H9 (cell line): ENCODE data around the gene CD164L2. TPM values are rescaled to one million over a fixed set of nuclear protein-coding genes. Genes with fewer than 3 reads are reported as not detected.
"Not testable (repeated sequence)": the region's sequence is repeated elsewhere in the genome, so short reads cannot be mapped to it uniquely, and the experiment has no call there.

Experiments
- DNase-seq: peaks from one replicate; pipeline ENCODE4 v3.0.0-alpha.2; 2017
- H2AFZ ChIP-seq: one replicate; pipeline ENCODE4 v1.6.1; 2013; ENCODE audit warnings: mild to moderate bottlenecking, low read length, control low read depth, moderate library complexity
- H2AK5ac ChIP-seq: 2 replicates; pipeline ENCODE4 v1.6.1; 2013; ENCODE audit warnings: low read length, control low read depth, mixed read lengths; ENCODE audit not compliant: insufficient read length
- H2BK120ac ChIP-seq: one replicate; pipeline ENCODE4 v1.6.1; 2013; ENCODE audit warnings: low read depth, mild to moderate bottlenecking, low read length, control low read depth, inconsistent platforms; ENCODE audit not compliant: poor library complexity, severe bottlenecking
- H2BK12ac ChIP-seq: 2 replicates; pipeline ENCODE4 v1.6.1; 2013; ENCODE audit warnings: low read length, control low read depth, mixed read lengths, low read depth; ENCODE audit not compliant: insufficient read length
- H2BK15ac ChIP-seq: 2 replicates; pipeline ENCODE4 v1.6.1; 2013; ENCODE audit warnings: low read depth, low read length, control low read depth
- H2BK20ac ChIP-seq: one replicate; pipeline ENCODE4 v1.6.1; 2013; ENCODE audit warnings: low read depth, mild to moderate bottlenecking, low read length, control low read depth, inconsistent platforms; ENCODE audit not compliant: poor library complexity, severe bottlenecking
- H2BK5ac ChIP-seq: 2 replicates; pipeline ENCODE4 v1.6.1; 2013; ENCODE audit warnings: low read length, control low read depth, mixed read lengths; ENCODE audit not compliant: insufficient read length
- H3K14ac ChIP-seq: 2 replicates; pipeline ENCODE4 v1.6.1; 2013; ENCODE audit warnings: low read length, control low read depth; ENCODE audit not compliant: insufficient read depth
- H3K18ac ChIP-seq: 2 replicates; pipeline ENCODE4 v1.6.1; 2013; ENCODE audit warnings: low read depth, mild to moderate bottlenecking, mixed read lengths, low read length, control low read depth; ENCODE audit not compliant: insufficient read length
- H3K23ac ChIP-seq: 2 replicates; pipeline ENCODE4 v1.6.1; 2013; ENCODE audit warnings: low read length, control low read depth, mixed read lengths, low read depth; ENCODE audit not compliant: insufficient read length
- H3K23me2 ChIP-seq: 2 replicates; pipeline ENCODE4 v1.6.1; 2013; ENCODE audit warnings: low read depth, mild to moderate bottlenecking, mixed read lengths, low read length, control low read depth; ENCODE audit not compliant: insufficient read length, poor library complexity, severe bottlenecking
- H3K27ac ChIP-seq: 2 replicates; pipeline ENCODE4 v1.5.1; 2013; ENCODE audit warnings: low read length, control low read depth, mixed read lengths, low read depth; ENCODE audit not compliant: insufficient read length
- H3K27me3 ChIP-seq: 2 replicates; pipeline ENCODE4 v1.6.1; 2013; ENCODE audit warnings: low read length, control low read depth, inconsistent platforms; ENCODE audit not compliant: insufficient read depth
- H3K4ac ChIP-seq: 2 replicates; pipeline ENCODE4 v1.6.1; 2013; ENCODE audit warnings: low read depth, mild to moderate bottlenecking, control low read depth, inconsistent platforms, low read length, moderate library complexity
- H3K4me1 ChIP-seq: 2 replicates; pipeline ENCODE4 v1.6.1; 2013; ENCODE audit warnings: low read length, control low read depth, inconsistent platforms; ENCODE audit not compliant: insufficient read depth
- H3K4me2 ChIP-seq: 2 replicates; pipeline ENCODE4 v1.6.1; 2013; ENCODE audit warnings: low read length, control low read depth, mixed read lengths; ENCODE audit not compliant: insufficient read length, insufficient read depth
- H3K56ac ChIP-seq: 2 replicates; pipeline ENCODE4 v1.6.1; 2013; ENCODE audit warnings: low read depth, mild to moderate bottlenecking, mixed read lengths, low read length, control low read depth; ENCODE audit not compliant: insufficient read length
- H3K79me1 ChIP-seq: 2 replicates; pipeline ENCODE4 v1.6.1; 2013; ENCODE audit warnings: low read depth, mild to moderate bottlenecking, moderate library complexity, low read length, control low read depth, inconsistent platforms; ENCODE audit not compliant: insufficient read depth, poor library complexity, severe bottlenecking
- H3K79me2 ChIP-seq: 2 replicates; pipeline ENCODE4 v1.6.1; 2013; ENCODE audit warnings: low read length, control low read depth, inconsistent platforms; ENCODE audit not compliant: insufficient read depth
- H3K9ac ChIP-seq: 2 replicates; pipeline ENCODE4 v1.6.1; 2013; ENCODE audit warnings: low read length, control low read depth, mixed read lengths; ENCODE audit not compliant: insufficient read length; ENCODE audit errors: extremely low read depth
- H3K9me3 ChIP-seq: one replicate; pipeline ENCODE4 v1.6.1; 2013; ENCODE audit warnings: low read depth, low read length, inconsistent platforms; ENCODE audit not compliant: control insufficient read depth
- H3T11ph ChIP-seq: one replicate; pipeline ENCODE4 v1.6.1; 2013; ENCODE audit warnings: mild to moderate bottlenecking, low read length, control low read depth, inconsistent platforms
- H4K20me1 ChIP-seq: one replicate; pipeline ENCODE4 v1.6.1; 2013; ENCODE audit not compliant: control insufficient read depth, insufficient read length, insufficient read depth
- H4K5ac ChIP-seq: 2 replicates; pipeline ENCODE4 v1.6.1; 2013; ENCODE audit warnings: low read depth, mild to moderate bottlenecking, mixed read lengths, low read length, control low read depth; ENCODE audit not compliant: insufficient read length
- H4K8ac ChIP-seq: replicated peaks from 2 replicates; pipeline ENCODE4 v1.6.1; 2013; ENCODE audit warnings: low read length, control low read depth, mixed read lengths, low read depth; ENCODE audit not compliant: insufficient read length
- H4K91ac ChIP-seq: 2 replicates; pipeline ENCODE4 v1.6.1; 2013; ENCODE audit warnings: low read depth, mild to moderate bottlenecking, moderate library complexity, mixed read lengths, low read length, control low read depth; ENCODE audit not compliant: insufficient read length
- H3K27ac Mint-ChIP-seq, 3 experiments: 2 replicates in 2 of 3; 3 replicates in 1 of 3; pipeline ENCODE4 v1.8.0; 2020 to 2021; ENCODE audit warnings: mixed read lengths in 3 of 3, mild to moderate bottlenecking in 1 of 3, moderate library complexity in 1 of 3
- H3K27me3 Mint-ChIP-seq: 2 replicates; pipeline ENCODE4 v1.8.0; 2021; ENCODE audit warnings: low read depth, mild to moderate bottlenecking, moderate library complexity, mixed read lengths
- H3K36me3 Mint-ChIP-seq, 3 experiments: 2 replicates in 2 of 3; 3 replicates in 1 of 3; pipeline ENCODE4 v1.8.0; 2020 to 2021; ENCODE audit warnings: low read depth in 3 of 3, mixed read lengths in 3 of 3; ENCODE audit not compliant: insufficient read depth in 1 of 3
- H3K4me1 Mint-ChIP-seq, 2 experiments: 2 replicates each; pipeline ENCODE4 v1.8.0; 2020; ENCODE audit warnings: mixed read lengths in 2 of 2
- H3K4me3 Mint-ChIP-seq, 2 experiments: 2 replicates in 1 of 2; 3 replicates in 1 of 2; pipeline ENCODE4 v1.8.0; 2020 to 2021; ENCODE audit warnings: mild to moderate bottlenecking in 2 of 2, mixed read lengths in 2 of 2, moderate library complexity in 1 of 2
- H3K9me3 Mint-ChIP-seq, 2 experiments: 2 replicates in 1 of 2; 3 replicates in 1 of 2; pipeline ENCODE4 v1.8.0; 2020; ENCODE audit warnings: mild to moderate bottlenecking in 2 of 2, mixed read lengths in 2 of 2, moderate library complexity in 1 of 2
- CTCF ChIP-seq: fragments of 200-600 bp; sonication (generic); conservative IDR thresholded peaks from 3 replicates; pipeline ENCODE4 v1.8.0; 2021; ENCODE audit warnings: antibody characterized with exemption, mild to moderate bottlenecking
- WGBS: extraction: QIAGEN DNeasy Blood & Tissue Kit; methylation state at CpG from one replicate; pipeline ENCODE4 v1.1.7; 2013; ENCODE audit warnings: missing lambda C conversion rate, low lambda C conversion rate, mixed read lengths; ENCODE audit not compliant: insufficient read length; ENCODE audit errors: extremely low coverage; 5-methylcytosine and 5-hydroxymethylcytosine counted together
- long read RNA-seq: library from polyadenylated mRNA; unstranded; transcript quantifications from one replicate; pipeline ENCODE4 v2.0.0, GENCODE V29; 2020
- total RNA-seq: library from RNA; stranded (reverse); gene quantifications from 2 replicates; pipeline ENCODE4 v1.2.1, GENCODE V29; 2021

The CD164L2 gene
- total RNA-seq = 1.2 and 1.5 TPM in 2 replicates
- long read RNA-seq, transcript CD164L2-202 (5 exons, 1,457 nt) = major isoform, 6 of 6 reads
- long read RNA-seq, partial matches to known transcripts = 0 of 6 reads
- long read RNA-seq, other reads (novel, unspliced or antisense) = 0 of 6 reads

GRCh38 chr1:27383039-27383605 is at the start of gene CD164L2:
CD164L2 (minus strand) TSS chr1:27383333; CDS start chr1:27383239, 94 bp downstream.
- H3K27me3 ChIP-seq = no peaks in the 10 kb centered on the region
- H4K91ac ChIP-seq = no peak within 1 kb of the TSS
- no peak within 1 kb of the TSS for H2BK12ac ChIP-seq
- H3K14ac ChIP-seq = no peak within 1 kb of the TSS; the same call in 1 of the 2 replicates
- H3K9ac ChIP-seq = peak within 1 kb of the TSS; percentile 4
- DNase-seq = peak; percentile 90
- Mint-ChIP-seq H3K27me3 (peaks cover 25% of the 10 kb centered on the region), H3K4me1 (peaks cover 5 to 12% of the 10 kb centered on the region in 2 experiments), H3K27ac (no peak within 1 kb of the TSS; a peak in 2 of 7 replicates), H3K9me3 (no peaks in the 10 kb centered on the region; a peak in 1 of 5 replicates), H3K4me3 (peak within 1 kb of the TSS; percentile 55 to 77), H3K36me3 (no peaks in the 10 kb centered on the region; a peak in 1 of 7 replicates)
- no peak within 1 kb of the TSS for H3K23ac ChIP-seq
- no peak within 1 kb of the TSS for H3K27ac ChIP-seq
- no peak within 1 kb of the TSS for H2BK5ac ChIP-seq
- H4K8ac ChIP-seq = no peak within 1 kb of the TSS
- no peak within 1 kb of the TSS for H4K5ac ChIP-seq
- H3K56ac ChIP-seq = no peak within 1 kb of the TSS
- no peaks in the 10 kb centered on the region for H3K79me2 ChIP-seq
- H3K79me1 ChIP-seq = no peaks in the 10 kb centered on the region
- H3K9me3 ChIP-seq = no peaks in the 10 kb centered on the region
- no peak within 1 kb of the TSS for H3K4ac ChIP-seq
- H4K20me1 ChIP-seq = no peaks in the 10 kb centered on the region
- H2BK120ac ChIP-seq = no peak within 1 kb of the TSS
- no peak within 1 kb of the TSS for H2BK15ac ChIP-seq
- no peak for TF ChIP-seq CTCF
- no peak within 1 kb of the TSS for H3T11ph ChIP-seq
- peak within 1 kb of the TSS; percentile 57 for H3K4me2 ChIP-seq
- peak within 1 kb of the TSS; percentile 40 for H3K18ac ChIP-seq
- no peaks in the 10 kb centered on the region for H3K4me1 ChIP-seq
- WGBS = no CpG with 5 or more reads among the region's 43 CpGs
- H3K23me2 ChIP-seq = peaks cover 6% of the 10 kb centered on the region
- no peak within 1 kb of the TSS for H2AK5ac ChIP-seq
- no peak within 1 kb of the TSS for H2BK20ac ChIP-seq
- H2AFZ ChIP-seq = no peak within 1 kb of the TSS

DNA sequence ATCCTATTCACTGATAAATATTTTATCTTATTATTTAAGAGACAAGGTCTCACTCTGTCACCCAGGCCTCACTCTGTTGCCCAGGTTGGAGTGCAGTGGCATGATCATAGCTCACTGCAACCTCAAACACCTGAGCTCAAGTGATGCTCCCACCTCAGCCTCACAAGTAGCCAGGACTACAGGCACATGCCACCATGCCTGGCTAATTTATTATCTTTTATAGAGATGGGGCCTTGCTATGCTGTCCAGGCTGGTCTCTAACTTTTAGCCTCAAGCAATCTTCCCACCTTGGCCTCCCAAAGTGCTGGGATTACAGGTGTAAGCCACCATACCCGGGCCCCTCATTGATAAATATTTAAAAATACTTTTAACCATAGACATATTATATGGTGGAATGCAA is 49.6 kb upstream of the CD164L2 start:
- not testable (repeated sequence) for H3K4me2 ChIP-seq, H3K9me3 Mint-ChIP-seq, H3K27me3 Mint-ChIP-seq, H2BK120ac ChIP-seq, H2BK15ac ChIP-seq, H3K14ac ChIP-seq, H4K5ac ChIP-seq, H3K36me3 Mint-ChIP-seq, H3K23me2 ChIP-seq, H3K56ac ChIP-seq, H3K9ac ChIP-seq, H3K4ac ChIP-seq, H2AK5ac ChIP-seq, H4K8ac ChIP-seq, H3K79me1 ChIP-seq, H3K27ac Mint-ChIP-seq, H4K20me1 ChIP-seq, H3K9me3 ChIP-seq, H3K23ac ChIP-seq, H3K79me2 ChIP-seq, H2AFZ ChIP-seq, H3T11ph ChIP-seq, H3K4me3 Mint-ChIP-seq, H2BK5ac ChIP-seq, DNase-seq, H2BK12ac ChIP-seq, H3K27ac ChIP-seq, H3K27me3 ChIP-seq, H3K18ac ChIP-seq, H2BK20ac ChIP-seq, H4K91ac ChIP-seq
- WGBS = no CpG with 5 or more reads among the region's 1 CpG
- peaks cover 15% of the 10 kb centered on the region; the same call in 1 of the 2 replicates for H3K4me1 ChIP-seq
- peaks cover 54 to 56% of the 10 kb centered on the region in 2 experiments for H3K4me1 Mint-ChIP-seq
